Type B pancreatic cell (in vitro differentiated cells): ENCODE measurements around the gene MFSD6. TPM values are rescaled to one million over a fixed set of nuclear protein-coding genes. Genes with fewer than 3 reads are reported as not detected.
"Not testable (repeated sequence)": the region's sequence is repeated elsewhere in the genome, so short reads cannot be mapped to it uniquely, and the experiment has no call there.

Source experiments
- DNase-seq: peaks from one replicate; pipeline ENCODE4 v3.0.0; 2021; ENCODE audit warnings: mixed read lengths; ENCODE audit not compliant: unreplicated experiment; ENCODE audit errors: extremely low spot score
- H3K27ac Mint-ChIP-seq: 2 replicates; pipeline ENCODE4 v1.8.0; 2021; ENCODE audit warnings: mild to moderate bottlenecking, mixed read lengths
- H3K27me3 Mint-ChIP-seq: 2 replicates; pipeline ENCODE4 v1.8.0; 2021; ENCODE audit warnings: mixed read lengths
- H3K36me3 Mint-ChIP-seq: 2 replicates; pipeline ENCODE4 v1.8.0; 2021; ENCODE audit warnings: mixed read lengths
- H3K4me1 Mint-ChIP-seq: one replicate; pipeline ENCODE4 v1.8.0; 2021; ENCODE audit warnings: mixed read lengths; ENCODE audit not compliant: unreplicated experiment
- H3K4me3 Mint-ChIP-seq: 2 replicates; pipeline ENCODE4 v1.8.0; 2021; ENCODE audit warnings: mild to moderate bottlenecking, mixed read lengths
- H3K9me3 Mint-ChIP-seq: 2 replicates; pipeline ENCODE4 v1.8.0; 2021; ENCODE audit warnings: mixed read lengths
- total RNA-seq: library from RNA; stranded (reverse); gene quantifications from 2 replicates; pipeline ENCODE4 v1.2.1, GENCODE V29; 2021; ENCODE audit warnings: low replicate concordance
- TF ChIP-seq, protein P1 (sequence below): fragments of 200-600 bp; sonication (generic); conservative IDR thresholded peaks from 2 replicates; pipeline ENCODE4 v1.5.0; 2021; ENCODE audit warnings: antibody characterized with exemption, mild to moderate bottlenecking

The MFSD6 gene
- total RNA-seq, 1 donor from 2014 or later: 15.2 TPM

DNA sequence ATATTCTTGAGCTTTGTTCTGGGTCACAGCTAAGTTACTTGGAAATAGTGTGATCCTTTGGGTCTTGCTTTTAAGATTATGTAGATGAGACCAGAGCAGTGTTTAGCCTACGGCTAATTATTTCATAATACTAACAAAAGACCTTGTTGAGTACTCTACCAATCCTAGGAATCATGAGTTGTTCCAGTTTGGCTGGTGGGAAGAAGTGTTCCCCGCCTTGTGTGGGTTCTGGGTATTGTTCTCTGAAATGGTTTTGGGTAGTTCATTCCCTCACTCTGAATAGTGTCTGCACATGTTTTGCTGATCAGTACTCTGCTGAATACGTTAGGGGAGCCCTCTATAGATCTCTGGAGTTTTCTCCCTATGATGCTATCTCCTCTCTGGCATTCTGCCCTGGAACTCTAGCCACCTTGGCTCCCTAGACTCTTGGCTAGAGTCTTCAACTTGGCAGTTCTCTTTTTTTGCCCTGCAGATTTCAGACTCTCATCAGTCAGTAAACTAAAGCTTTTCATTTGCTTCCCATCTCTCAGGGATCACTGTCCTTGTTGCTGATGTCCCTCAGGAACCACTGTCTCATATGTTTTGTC, 78.0 kb downstream of the MFSD6 start:
- TF ChIP-seq, protein P1, sequence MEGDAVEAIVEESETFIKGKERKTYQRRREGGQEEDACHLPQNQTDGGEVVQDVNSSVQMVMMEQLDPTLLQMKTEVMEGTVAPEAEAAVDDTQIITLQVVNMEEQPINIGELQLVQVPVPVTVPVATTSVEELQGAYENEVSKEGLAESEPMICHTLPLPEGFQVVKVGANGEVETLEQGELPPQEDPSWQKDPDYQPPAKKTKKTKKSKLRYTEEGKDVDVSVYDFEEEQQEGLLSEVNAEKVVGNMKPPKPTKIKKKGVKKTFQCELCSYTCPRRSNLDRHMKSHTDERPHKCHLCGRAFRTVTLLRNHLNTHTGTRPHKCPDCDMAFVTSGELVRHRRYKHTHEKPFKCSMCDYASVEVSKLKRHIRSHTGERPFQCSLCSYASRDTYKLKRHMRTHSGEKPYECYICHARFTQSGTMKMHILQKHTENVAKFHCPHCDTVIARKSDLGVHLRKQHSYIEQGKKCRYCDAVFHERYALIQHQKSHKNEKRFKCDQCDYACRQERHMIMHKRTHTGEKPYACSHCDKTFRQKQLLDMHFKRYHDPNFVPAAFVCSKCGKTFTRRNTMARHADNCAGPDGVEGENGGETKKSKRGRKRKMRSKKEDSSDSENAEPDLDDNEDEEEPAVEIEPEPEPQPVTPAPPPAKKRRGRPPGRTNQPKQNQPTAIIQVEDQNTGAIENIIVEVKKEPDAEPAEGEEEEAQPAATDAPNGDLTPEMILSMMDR: no peak
- Mint-ChIP-seq H3K4me3 (no peak overlapping the region), H3K4me1 (peaks cover 19% of the 10 kb centered on the region), H3K9me3 (peaks cover 9% of the 10 kb centered on the region), H3K27ac (no peak overlapping the region), H3K27me3 (no peaks in the 10 kb centered on the region), H3K36me3 (peaks cover 25% of the 10 kb centered on the region)
- DNase-seq: no peak

DNA sequence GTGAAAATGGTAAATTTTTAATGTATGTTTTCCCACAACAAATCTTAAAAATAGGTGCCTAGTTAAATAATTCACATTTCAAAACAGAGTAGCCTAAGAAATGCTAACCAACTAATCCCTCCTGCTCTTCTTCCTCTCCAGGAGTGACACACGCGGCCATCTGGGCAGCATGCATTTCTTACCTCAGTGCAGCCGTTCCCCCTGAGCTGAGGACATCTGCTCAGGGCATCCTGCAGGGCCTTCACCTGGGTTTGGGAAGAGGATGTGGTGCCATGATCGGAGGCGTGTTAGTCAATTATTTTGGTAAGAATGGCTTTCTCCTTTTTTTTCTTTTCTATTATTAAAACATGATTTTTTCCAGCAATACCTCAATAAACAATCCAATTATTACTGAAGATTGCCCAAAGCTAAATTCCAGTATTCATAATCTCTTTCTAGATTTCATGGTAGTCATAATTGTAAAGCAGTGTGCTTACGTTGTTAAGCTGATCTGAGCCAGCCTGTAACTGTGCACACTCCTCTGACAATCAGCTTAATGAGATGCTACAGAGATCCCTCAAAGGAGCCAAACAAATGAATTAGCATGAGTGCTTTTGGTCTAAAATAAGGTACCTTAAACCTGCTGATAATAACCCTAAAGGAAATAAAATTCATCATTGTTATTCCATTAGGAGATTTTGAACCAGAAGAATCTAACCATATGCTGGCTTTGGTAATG, 80.5 kb downstream of the MFSD6 start:
- H3K36me3 Mint-ChIP-seq: peaks cover 41% of the 10 kb centered on the region
- TF ChIP-seq, protein P1: no peak
- H3K9me3 Mint-ChIP-seq: peaks cover 27% of the 10 kb centered on the region
- DNase-seq: no peak
- peaks cover 14% of the 10 kb centered on the region for H3K4me1 Mint-ChIP-seq
- H3K27me3 Mint-ChIP-seq: no peaks in the 10 kb centered on the region
- no peak overlapping the region for H3K4me3 Mint-ChIP-seq
- no peak overlapping the region for H3K27ac Mint-ChIP-seq

DNA sequence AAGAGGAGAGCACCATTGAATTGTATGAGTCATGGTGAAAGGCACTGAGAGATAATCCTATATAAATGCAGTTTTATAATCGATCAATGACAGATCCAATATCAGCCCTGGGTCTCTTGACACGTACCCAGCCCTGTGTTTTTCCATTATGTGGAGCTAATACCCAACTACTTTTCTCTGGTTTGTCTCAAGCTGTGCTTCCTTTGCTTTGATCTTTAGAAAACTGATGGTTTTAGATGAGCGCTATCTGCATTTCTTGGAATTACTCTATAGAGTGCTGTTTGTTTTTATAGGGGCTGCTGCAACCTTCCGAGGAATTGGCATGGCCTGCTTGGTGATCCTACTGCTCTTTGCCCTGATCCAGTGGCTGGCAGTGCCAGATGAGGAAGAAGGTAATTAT, 81.3 kb downstream of the MFSD6 start:
- Mint-ChIP-seq H3K4me3 (no peak overlapping the region), H3K9me3 (peaks cover 32% of the 10 kb centered on the region), H3K4me1 (peaks cover 14% of the 10 kb centered on the region), H3K27me3 (no peaks in the 10 kb centered on the region), H3K36me3 (peaks cover 46% of the 10 kb centered on the region), H3K27ac (no peak overlapping the region)
- no peak for DNase-seq
- TF ChIP-seq, protein P1: no peak

DNA sequence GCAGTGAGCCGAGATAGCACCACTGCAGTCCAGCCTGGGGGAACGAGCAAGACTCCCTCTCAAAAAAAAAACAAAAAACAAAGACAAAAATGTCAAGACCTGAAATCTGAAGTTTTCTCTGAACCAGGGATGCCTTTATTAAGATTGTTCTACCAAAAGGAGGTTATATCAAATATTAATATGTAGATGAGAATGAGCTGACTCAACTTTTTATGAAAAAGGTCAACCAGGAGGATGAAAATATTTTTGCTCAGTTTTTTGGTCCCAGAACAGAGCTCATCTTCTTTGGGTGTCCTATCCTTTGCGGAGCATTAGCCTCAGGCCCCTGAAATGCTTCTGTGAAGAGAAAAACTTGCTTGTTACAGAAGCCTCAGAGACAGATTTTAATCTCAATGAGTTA, 82.3 kb downstream of the MFSD6 start:
- DNase-seq: no peak
- Mint-ChIP-seq H3K4me3 (no peak overlapping the region), H3K4me1 (peaks cover 14% of the 10 kb centered on the region), H3K9me3 (peaks cover 32% of the 10 kb centered on the region), H3K27me3 (no peaks in the 10 kb centered on the region), H3K27ac (no peak overlapping the region), H3K36me3 (peaks cover 46% of the 10 kb centered on the region)
- TF ChIP-seq, protein P1: no peak

DNA sequence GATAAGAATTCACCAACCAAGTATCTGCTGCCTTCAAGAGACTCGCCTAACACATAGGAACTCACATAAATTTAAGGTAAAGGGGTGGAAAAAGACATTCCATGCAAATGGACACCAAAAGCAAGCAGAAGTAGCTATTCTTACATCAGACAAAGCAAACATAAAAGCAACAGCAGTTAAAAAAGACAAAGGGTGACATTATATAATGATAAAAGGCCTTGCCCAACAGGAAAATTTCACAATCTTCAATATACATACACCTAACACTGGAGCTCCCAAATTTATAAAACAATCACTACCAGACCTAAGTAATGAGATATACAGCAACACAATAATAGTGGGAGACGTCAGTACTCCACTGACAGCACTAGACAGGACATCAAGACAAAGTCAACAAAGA, 84.9 kb downstream of the MFSD6 start:
- TF ChIP-seq, protein P1: no peak
- Mint-ChIP-seq H3K36me3 (peaks cover 44% of the 10 kb centered on the region), H3K9me3 (peaks cover 26% of the 10 kb centered on the region), H3K4me1 (peaks cover 18% of the 10 kb centered on the region), H3K4me3 (no peak overlapping the region), H3K27me3 (no peaks in the 10 kb centered on the region), H3K27ac (no peak overlapping the region)
- DNase-seq: no peak

DNA sequence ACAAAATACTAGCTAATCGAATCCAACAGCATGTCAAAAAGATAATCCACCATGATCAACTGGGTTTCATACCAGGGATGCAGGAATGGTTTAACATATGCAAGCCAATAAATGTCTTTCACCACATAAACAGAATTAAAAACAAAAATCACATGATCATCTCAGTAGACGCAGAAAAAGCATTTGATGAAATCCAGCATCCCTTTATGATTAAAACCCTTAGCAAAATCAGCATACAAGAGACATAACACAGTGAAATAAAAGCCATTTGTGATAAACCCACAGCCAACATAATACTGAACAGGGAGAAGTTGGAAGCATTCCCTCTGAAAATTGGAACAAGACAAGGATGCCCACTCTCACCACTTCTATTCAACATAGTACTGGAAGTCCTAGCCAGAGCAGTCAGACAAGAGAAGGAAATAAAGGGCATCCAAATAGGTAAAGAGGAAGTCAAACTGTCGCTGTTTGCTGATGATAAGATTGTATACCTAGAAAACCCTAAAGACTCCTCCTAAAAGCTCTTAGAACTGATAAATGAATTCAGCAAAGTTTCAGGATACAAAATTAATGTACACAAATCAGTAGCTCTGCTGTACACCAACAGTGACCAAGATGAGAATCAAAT, 86.6 kb downstream of the MFSD6 start:
- not testable (repeated sequence) for H3K27ac Mint-ChIP-seq, H3K4me1 Mint-ChIP-seq

More for the DNA sequence above, 86.6 kb downstream of the MFSD6 start:
- Mint-ChIP-seq H3K36me3 (peaks cover 34% of the 10 kb centered on the region), H3K9me3 (peaks cover 23% of the 10 kb centered on the region)
- H3K4me3 Mint-ChIP-seq, DNase-seq, H3K27me3 Mint-ChIP-seq: not testable (repeated sequence)
